ENCODE data around the gene STPG4. TPM values are rescaled to one million over a fixed set of nuclear protein-coding genes. Genes with fewer than 3 reads are reported as not detected.

STPG4 gene
- total and polyA plus RNA-seq, 3 donors from 2014 or later: 3.0 to 19.4 (median 8.5) TPM

DNA sequence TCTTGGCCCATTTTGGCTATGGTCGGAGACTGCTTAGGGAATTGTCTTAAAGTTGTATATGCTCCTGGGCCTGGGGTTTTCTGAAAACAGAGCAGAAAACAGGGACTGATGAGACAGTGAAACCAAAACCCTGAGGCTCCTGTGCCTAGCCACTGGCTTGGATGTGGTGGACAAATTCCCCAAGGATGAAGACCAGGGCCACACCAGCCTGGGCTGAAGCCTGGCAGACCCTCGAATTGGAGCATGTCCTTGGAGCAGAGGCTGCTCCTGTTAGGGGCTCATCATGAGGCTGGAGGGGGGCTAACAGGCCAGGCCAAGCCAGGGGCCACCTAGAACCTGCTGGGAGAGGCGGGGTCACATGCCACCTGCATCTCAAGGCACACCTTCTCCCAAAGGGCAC is 68.1 kb downstream of the STPG4 start:
- DNase-seq: no peak
- intact Hi-C loops (cut with DNase I; ENCODE audit: low total_unique reads): no loop called here
- WGBS, 2 donors: 57 to 63% methylated on average over 3 of the region's 3 CpGs
- Histone ChIP-seq H3K36me3 (ENCODE audit: low read depth, missing control alignments) (no peaks in the 10 kb centered on the region), H3K27me3 (no peaks in the 10 kb centered on the region), H3K9me3 (no peaks in the 10 kb centered on the region), H3K27ac (peak overlapping the region; percentile 50 to 62), H3K4me3 (no peak overlapping the region), H3K4me1 (peaks cover 44% of the 10 kb centered on the region)
- TF ChIP-seq POLR2A (IDR thresholded peaks at IDR 0.05): no peak
- TF ChIP-seq, protein P1, sequence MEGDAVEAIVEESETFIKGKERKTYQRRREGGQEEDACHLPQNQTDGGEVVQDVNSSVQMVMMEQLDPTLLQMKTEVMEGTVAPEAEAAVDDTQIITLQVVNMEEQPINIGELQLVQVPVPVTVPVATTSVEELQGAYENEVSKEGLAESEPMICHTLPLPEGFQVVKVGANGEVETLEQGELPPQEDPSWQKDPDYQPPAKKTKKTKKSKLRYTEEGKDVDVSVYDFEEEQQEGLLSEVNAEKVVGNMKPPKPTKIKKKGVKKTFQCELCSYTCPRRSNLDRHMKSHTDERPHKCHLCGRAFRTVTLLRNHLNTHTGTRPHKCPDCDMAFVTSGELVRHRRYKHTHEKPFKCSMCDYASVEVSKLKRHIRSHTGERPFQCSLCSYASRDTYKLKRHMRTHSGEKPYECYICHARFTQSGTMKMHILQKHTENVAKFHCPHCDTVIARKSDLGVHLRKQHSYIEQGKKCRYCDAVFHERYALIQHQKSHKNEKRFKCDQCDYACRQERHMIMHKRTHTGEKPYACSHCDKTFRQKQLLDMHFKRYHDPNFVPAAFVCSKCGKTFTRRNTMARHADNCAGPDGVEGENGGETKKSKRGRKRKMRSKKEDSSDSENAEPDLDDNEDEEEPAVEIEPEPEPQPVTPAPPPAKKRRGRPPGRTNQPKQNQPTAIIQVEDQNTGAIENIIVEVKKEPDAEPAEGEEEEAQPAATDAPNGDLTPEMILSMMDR (IDR thresholded peaks at IDR 0.05): no peak

DNA sequence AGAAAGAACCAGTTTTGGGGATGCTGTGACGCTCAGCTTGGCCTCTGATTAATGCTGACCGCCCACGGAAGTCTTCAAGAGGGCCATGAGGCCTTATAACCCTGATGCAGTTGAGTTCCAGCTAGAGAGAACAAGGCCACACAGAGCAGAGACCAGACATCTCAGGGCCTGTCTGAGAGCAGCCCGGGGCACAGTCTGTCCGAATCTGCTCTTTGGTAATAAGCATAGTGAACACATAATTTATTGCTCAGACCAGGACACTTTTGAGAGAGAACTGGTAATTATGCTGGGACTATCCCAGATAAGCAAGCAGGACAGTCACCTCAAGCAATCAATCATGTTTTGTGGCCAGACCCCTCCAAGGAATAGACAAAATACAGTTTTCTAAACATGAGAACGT is 68.5 kb downstream of the STPG4 start:
- 52 to 55% methylated on average over 6 of the region's 6 CpGs for WGBS, 2 donors
- Histone ChIP-seq H3K36me3 (ENCODE audit: low read depth, missing control alignments) (no peaks in the 10 kb centered on the region), H3K27me3 (no peaks in the 10 kb centered on the region), H3K4me3 (no peak overlapping the region), H3K27ac (peak overlapping the region; percentile 50 to 62), H3K4me1 (peaks cover 44% of the 10 kb centered on the region), H3K9me3 (no peaks in the 10 kb centered on the region)
- no peak for DNase-seq
- intact Hi-C loops (cut with DNase I; ENCODE audit: low total_unique reads): no loop called here
- TF ChIP-seq POLR2A (IDR thresholded peaks at IDR 0.05): no peak
- TF ChIP-seq, protein P1 (IDR thresholded peaks at IDR 0.05): no peak

DNA sequence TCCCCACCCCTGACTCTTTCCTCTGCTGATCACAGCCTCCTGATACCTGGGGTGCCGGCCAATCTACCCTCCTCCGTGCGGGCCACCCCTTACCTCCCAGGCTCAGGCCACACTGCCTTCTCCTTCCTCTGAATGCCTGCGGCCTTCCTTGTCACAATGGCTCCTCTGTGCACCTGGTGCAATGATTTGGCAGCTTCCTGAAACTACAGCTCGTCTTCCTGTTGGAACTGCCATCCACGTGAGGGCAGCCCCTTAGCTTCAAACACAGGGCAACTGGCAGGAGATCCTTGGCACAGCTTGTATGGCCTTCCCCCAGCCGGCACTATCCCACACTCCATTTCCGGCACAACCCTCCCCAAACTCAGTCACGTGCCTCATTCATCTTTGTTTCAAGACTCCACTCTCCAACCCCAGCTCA is 69.0 kb downstream of the STPG4 start:
- no peaks in the 10 kb centered on the region for H3K36me3 ChIP-seq (ENCODE audit: low read depth, missing control alignments)
- WGBS, 2 donors: 43 to 61% methylated on average over 9 of the region's 9 CpGs
- H3K27ac ChIP-seq: peak overlapping the region in 1 of 2 donors; percentile 62
- H3K4me3 ChIP-seq: no peak overlapping the region
- no peaks in the 10 kb centered on the region for H3K27me3 ChIP-seq
- H3K9me3 ChIP-seq: no peaks in the 10 kb centered on the region
- TF ChIP-seq POLR2A (IDR thresholded peaks at IDR 0.05): no peak
- TF ChIP-seq, protein P1 (IDR thresholded peaks at IDR 0.05): no peak
- DNase-seq: no peak
- H3K4me1 ChIP-seq: peaks cover 44% of the 10 kb centered on the region
- intact Hi-C loops (cut with DNase I; ENCODE audit: low total_unique reads): no loop called here

DNA sequence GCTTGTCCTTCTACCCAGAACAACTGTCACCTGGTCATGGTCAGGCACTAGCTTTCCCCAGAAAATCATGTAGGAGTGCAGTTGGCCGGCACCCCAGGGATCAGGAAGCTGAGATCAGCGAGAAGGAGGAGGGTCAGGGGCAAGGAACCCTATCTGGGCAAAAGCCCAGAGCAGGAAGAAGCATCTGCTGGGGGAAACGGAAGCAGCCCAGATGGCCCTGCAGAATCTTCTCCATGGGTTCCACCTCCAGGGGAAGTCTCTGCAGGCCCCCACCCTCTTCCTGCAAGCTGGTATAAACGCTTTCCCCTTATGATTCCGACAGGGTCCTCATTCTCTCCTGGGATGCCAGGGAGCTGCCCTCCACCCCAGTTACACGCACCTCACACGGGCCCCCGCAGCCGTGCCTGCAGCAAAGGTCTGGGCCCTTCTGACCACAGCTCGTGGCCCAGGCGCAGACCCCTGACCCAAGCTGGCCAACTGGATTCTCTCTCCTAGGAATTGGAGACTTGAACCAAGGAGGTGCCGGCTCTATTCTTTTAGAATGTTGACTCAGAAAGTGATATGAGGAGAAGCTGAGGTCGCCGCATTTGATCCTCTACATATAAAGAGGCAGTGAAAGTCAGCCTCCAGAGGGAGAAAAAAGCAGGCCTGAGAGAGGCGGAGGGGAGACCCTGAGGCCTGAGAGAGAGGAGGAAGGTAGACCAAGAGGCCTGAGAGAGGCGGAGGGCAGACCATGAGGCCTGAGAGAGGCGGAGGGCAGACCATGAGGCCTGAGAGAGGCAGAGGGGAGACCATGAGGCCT is 71.0 kb downstream of the STPG4 start:
- intact Hi-C loops (cut with DNase I; ENCODE audit: low total_unique reads): no loop called here
- H3K36me3 ChIP-seq (ENCODE audit: low read depth, missing control alignments): no peaks in the 10 kb centered on the region
- 76 to 79% methylated on average over 17 of the region's 17 CpGs for WGBS, 2 donors
- no peaks in the 10 kb centered on the region for H3K9me3 ChIP-seq
- no peak for DNase-seq
- no peaks in the 10 kb centered on the region for H3K27me3 ChIP-seq
- H3K4me3 ChIP-seq: no peak overlapping the region
- H3K4me1 ChIP-seq: peaks cover 63% of the 10 kb centered on the region
- peak overlapping the region in 1 of 2 donors; percentile 46 for H3K27ac ChIP-seq
- TF ChIP-seq POLR2A (IDR thresholded peaks at IDR 0.05): no peak
- TF ChIP-seq, protein P1 (IDR thresholded peaks at IDR 0.05): no peak

DNA sequence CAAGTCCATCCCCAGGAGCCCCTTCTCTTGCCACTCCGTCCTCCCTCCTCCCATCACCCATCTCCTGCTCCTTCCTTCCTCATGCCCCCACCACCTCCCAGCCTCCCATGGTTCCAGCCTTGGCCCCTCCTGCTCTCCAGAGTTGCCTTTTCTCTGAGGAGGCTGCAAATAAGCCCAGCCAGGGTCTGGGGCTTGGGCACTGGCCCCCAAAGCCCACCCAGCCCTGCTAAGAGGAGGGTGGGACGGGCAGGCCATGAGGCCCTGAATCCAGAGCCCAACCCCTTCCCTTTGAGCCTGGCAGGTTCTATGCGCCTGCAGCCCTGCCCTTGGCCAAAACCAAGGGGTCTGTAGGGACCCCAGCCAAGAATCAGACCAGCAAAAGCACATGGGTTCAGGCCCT is 71.6 kb downstream of the STPG4 start:
- Histone ChIP-seq H3K27ac (peak overlapping the region in 1 of 2 donors; percentile 29), H3K4me1 (peaks cover 63% of the 10 kb centered on the region), H3K4me3 (no peak overlapping the region), H3K36me3 (ENCODE audit: low read depth, missing control alignments) (no peaks in the 10 kb centered on the region), H3K9me3 (no peaks in the 10 kb centered on the region), H3K27me3 (no peaks in the 10 kb centered on the region)
- WGBS, 2 donors: 90% methylated on average over 1 to 3 of the region's 3 CpGs
- TF ChIP-seq, protein P1 (IDR thresholded peaks at IDR 0.05): no peak
- TF ChIP-seq POLR2A (IDR thresholded peaks at IDR 0.05): no peak
- DNase-seq: no peak
- intact Hi-C loops (cut with DNase I; ENCODE audit: low total_unique reads): no loop called here
